DMS 273 treated with DMSO at 0.1 percent for 48 hours (cell line): ENCODE measurements around the gene CACNA1H.

ENCODE experiments used
- DNase-seq: peaks from one replicate; lab custom pipeline; 2025; lab: John Stamatoyannopoulos, UW

The CACNA1H gene

GRCh38 chr16:1158456-1159324, 5.8 kb downstream of the CACNA1H start:
- DNase-seq, result no peak

DNA sequence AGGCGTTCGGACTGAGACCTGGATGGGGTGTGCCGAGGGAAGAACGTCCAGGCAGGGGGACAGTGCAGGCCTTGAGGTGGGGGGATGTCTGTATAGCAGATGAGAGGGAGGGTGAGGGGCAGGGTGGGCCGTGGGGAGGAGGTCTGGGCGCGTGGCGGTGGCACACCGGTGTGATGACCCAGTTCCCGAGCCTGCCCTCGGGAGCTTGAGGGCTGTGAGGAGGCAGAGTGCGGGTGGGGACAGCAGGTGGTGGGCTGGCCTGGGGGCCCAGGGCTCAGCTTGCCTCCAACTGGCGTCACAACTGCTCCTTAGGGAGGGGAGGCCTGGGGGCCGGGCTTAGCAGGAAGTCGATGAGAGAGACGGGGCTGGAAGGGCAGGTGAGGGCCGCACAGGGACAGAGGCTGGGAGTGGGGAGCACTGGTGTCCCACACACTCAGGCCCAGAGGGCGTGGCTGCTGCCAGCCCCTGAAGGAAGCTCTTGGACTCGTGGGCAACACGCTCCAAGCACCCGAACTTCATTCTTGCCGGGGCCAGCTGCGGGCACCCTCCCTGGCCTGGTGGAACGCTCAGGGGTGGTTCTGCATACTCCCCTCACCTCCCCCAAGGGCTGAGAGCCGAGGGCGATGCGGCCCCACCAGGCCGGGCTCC, 6.5 kb downstream of the CACNA1H start:
- DNase-seq, result no peak

- peak; percentile 54 for DNase-seq
Observed at GRCh38 chr16:1159973-1160772, 7.3 kb downstream of the CACNA1H start.

GRCh38 chr16:1160773-1161348, 8.0 kb downstream of the CACNA1H start:
- no peak for DNase-seq

DNA sequence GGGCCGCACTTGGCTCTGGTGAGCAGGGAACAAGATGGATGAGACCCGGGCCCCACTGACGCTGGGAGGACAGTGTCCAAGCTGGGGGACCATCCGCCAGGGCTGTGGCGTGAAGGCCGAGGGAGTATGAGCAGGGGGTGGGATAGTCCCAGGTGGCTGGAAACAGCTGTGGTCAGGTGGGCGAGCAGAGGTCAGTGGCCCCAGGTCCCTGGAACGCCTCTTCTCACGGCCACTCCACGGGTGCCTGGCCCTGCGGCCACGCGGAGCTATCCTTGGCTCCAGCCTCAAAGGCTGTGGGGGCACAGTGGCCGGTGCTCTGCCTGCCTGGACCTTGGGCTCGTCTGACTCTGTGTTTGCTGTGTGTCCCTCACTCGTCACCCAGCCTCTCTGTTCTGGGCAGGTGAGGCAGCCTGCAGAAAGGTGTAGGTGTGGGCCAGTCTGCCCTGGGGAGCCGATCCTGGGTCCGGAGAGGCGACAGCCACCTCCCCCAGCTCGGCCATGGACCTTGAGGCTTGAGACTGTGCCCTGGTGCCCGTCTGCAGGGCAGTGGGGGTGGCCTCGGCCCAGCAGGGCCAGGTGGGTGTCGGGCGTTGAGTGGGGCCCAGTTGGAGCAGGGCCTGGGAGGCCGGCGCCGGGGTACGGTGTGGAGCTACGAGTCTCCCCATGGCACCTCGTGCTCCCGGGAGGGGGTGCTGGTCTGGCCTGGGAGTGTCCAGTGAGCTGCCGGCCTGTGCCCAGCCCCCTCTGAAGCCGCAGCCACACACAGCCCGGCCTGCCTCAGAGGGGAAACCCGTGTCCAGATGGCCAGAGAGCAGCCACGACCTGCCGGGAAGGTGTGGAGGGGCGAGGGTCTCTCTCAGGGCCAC, 10.0 kb downstream of the CACNA1H start:
- DNase-seq, result no peak

DNA sequence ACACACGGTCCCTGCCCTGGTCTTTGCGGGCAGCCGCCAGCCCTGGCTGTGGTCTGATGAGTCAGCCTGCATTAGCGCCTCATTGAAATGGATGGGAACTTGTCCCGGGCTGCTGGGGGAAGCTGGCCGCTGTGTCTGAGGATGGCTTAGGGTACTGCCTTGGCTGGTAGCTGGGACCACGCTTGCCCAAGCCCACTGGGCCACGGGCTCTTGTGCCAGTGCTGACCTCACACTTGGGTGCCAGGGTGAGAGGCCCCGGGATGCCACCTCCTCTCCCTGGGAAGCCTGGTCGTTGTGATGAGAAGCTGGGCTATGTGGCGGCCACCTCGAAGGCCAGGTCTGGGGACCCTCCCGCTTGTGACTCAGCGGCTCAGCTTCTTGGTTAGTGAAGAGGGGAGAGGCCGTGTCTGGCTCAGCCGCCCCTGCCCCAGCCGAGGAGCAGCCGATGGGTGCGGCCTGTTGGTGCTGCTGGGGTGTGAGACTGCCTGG, 10.7 kb downstream of the CACNA1H start:
- DNase-seq, result no peak

- DNase-seq, result no peak
Observed at GRCh38 chr16:1164382-1164781, 11.5 kb downstream of the CACNA1H start.

GRCh38 chr16:1164975-1165374, 12.1 kb downstream of the CACNA1H start:
- no peak for DNase-seq

DNA sequence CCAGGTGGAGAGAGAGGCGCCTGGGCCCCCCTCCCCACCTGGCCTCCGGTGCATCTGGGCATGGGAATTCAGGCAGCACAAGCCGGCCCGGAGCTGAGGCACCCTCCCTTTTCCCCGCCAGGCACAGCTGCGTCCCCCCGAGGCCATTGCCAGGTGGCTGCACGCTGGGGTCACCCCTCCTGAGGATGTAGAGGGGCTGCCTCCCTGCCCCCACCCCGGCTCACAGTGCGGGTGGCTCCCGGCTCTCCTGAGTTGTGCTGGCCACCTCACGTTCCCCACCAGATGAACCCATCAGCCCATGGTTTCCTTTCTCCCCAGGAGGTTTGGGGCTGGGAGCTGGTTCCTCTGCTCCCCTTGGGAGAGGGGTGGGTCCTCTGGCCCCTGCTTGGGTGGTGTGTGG, 12.6 kb downstream of the CACNA1H start:
- DNase-seq, result no peak

- DNase-seq, result no peak
Observed at GRCh38 chr16:1167276-1168107, 14.6 kb downstream of the CACNA1H start.

DNA sequence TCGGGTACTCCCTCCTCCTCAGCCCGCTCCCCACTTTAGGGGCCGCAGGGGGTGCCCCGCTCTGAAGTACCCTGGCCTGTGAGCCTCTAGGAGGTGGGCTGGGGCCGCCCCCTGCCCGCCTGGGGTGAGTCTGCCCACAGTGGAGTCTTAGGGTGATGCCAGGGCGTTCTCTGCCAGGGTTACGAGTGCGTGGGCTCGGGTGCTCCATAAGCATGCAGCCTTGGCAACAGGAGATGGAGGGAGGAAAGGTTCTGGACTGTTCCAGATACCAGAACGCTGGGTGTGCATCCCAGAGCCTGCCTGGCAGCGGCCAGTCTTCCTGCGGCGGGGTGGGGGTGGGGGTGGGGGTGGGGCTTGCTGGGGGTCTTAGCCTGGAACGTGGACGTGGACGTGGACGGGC, 15.9 kb downstream of the CACNA1H start:
- DNase-seq, result no peak

DNA sequence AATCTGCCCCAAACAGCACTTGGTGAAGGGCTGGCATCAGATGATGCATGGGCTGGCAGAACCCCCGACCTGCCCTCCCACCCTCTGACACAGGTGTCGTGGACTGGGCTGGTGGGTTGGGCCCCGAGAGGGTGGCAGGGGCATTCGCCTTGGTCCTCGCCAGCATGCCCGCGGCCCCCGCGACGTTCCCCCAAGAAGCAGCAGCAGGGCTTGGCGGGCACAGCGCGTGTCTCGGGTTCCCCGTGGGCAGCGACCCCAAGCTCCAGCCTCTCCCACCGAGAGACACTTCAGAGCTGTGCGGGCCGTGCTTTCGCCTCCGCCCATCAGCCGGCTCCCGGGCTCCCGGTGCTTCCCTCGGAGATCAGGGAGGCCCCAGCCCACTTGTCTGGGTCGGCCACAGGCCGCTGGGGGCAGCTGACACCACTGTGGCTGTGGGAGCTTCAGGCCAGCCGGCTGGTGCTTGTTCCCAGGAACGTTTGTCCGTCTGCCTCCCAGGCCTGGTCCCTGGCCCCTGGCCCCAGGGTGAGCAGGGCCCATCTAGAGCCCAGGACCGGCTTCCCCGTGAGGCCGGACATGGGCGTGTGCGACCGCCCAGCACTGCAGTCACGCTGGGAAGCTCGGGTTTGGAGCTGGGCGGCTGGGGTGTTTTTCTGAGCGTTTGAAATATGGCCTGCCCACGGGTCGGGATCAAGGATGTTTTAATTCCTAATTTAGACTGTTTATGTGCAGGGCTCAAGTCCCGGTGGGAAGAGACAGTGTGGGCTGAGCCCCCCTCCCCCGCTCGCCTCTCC, 16.6 kb downstream of the CACNA1H start:
- DNase-seq, result no peak

- DNase-seq, result no peak
Observed at GRCh38 chr16:1170076-1170418, 17.1 kb downstream of the CACNA1H start.

DNA sequence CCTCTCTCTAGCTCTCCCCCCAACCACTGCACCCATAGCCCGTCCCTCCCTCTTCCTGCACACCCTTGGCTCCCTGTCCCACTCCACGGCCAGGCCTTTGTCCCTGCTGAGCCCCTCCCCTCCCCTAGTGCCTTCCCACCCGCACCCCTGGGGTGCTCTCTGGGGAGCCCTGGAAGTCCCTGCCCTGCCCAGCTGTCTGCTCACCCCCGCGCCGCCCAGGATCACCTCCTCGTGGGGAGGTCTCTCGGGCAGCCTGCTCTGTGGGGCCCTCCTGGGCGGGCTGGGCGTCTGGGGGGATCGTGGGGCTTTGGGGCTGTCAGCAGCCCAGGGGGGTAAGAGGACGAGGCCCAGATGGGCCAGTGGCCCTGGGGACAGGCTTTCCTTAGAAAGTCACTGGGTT, 18.1 kb downstream of the CACNA1H start:
- no peak for DNase-seq

DNA sequence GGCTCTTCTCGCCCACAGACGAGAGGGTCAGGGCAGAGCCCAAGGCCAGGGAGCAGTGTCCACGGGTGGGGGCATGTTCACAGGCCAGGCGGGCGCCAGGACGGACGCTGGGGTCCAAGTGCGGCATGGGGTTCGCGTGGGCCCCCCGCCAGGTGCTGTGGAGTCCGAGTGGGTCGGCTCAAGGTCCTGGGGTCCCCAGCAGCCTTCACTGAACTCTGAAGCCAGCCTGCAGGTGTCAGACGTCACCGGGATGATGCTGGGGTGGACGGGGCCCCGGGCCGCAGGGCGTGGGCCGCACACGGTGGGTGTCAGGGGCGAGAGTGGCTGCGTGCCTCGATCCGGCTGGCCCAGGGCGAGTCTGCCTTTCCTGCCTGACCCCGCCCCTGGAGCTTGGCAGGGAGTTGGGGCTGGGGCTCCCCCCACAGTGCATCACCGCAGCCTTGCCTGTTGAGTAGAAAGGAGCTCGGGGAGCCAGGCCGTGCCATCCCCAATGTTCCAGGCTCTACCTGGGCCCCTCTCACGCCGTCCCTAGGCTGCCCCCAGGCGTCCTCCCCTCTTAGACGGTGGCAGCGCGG, 19.0 kb downstream of the CACNA1H start:
- no peak for DNase-seq

GRCh38 chr16:1172651-1173050, 19.7 kb downstream of the CACNA1H start:
- DNase-seq, result no peak

DNA sequence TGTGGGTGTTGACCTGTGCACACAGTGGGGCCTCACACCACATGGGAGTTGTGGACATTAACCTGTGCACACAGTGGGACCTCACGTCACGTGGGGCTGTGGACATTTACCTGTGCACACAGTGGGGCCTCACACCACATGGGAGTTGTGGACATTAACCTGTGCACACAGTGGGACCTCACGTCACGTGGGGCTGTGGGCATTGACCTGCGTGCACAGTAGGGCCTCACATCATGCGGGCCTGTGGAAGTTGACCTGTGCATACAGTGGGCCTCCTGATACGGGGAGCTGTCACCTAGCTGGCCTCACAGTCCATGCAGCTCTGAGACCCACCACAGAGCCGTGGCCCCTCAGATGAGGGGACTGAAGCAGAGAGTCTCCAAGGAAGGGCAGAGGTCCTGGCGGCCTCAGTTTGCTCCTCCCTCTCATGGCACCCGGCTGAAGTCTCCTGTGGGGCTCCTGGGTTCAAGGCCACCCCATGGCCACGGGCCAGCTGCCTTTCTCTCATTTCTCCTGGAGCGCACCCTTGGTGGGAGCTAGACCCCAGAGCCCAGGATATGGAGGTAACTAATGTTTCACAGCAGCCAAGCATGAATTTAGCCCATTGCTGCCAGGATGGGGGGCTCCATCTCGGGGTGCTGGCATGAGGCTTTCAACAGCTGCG, 21.0 kb downstream of the CACNA1H start:
- DNase-seq, result no peak

DNA sequence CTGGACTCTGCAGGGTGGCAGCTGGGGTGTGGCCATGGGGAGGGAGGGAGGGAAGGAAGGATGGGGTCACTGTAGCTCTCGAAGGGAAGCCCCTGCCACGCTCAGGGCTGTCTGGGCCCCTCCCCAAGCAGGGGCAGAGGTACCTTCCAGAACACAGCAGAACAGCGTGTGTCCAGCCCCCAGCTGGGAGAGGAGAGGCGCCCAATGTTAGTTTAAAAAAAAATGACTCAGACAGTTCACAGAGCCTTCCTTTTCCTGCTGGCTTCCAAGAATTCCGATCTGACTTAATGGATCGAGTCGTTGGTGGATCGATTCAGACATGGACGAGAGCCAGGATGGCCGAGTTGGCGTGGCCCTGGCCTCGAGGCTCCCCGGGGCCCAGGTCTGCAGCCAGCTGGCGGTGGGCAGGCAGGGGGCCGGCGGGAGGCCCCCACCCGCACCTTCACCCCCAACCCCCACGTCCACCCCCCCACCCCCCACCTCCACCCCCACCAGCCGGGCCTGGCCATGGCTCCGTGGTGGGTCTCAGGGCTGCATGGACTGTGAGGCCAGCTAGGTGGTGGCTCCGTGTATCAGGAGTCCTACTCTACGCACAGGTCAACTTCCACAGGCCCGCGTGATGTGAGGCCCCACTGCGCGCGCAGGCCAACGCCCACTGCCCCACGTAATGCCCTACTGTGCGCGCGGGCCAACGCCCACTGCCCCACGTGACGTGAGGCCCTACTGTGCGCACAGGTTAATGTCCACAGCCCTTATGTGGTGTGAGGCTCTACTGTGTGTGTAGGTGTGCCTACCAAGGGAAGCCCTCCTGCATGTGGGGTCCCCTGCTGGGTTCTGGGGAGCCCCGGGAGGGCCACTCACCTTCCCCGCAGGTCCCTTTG, 21.8 kb downstream of the CACNA1H start:
- no peak for DNase-seq
